Measurements from ENCODE around the gene PAK1IP1. TPM values are rescaled to one million over a fixed set of nuclear protein-coding genes. Genes with fewer than 3 reads are reported as not detected.
A peak's percentile ranks its signal among the peaks of the same experiment; 100 is the strongest.

The PAK1IP1 gene
- total RNA-seq, 2 donors from 2014 or later, result 2.1 to 8.6 TPM

- 93 to 97% methylated on average over 11 to 12 of the region's 12 CpGs for whole genome bisulfite sequencing, 2 donors
- H3K27ac ChIP-seq, result no peak overlapping the region
- intact Hi-C loops (cut with DNase I), result loop anchor here (10.0 kb wide), 1 partner anchor 47 kb away; the partner anchor contains the start of genes C6orf52 and PAK1IP1
- TF ChIP-seq POLR2A (IDR thresholded peaks at IDR 0.05), result no peak
- no peak for TF ChIP-seq CTCF (IDR thresholded peaks at IDR 0.05)
- ATAC-seq (no peak), DNase-seq (no peak)
- no peaks in the 10 kb centered on the region for H3K36me3 ChIP-seq (replicated peaks in 1 of 2; ENCODE audit: insufficient read depth in 1 of 2, low read depth in 2 of 2)
- H3K9me3 ChIP-seq, result no peaks in the 10 kb centered on the region
- H3K4me3 ChIP-seq, result no peak overlapping the region
- peaks cover 9% of the 10 kb centered on the region for H3K4me1 ChIP-seq
- no peaks in the 10 kb centered on the region for H3K27me3 ChIP-seq
Observed at GRCh38 chr6:10742251-10742650, 47.5 kb downstream of the PAK1IP1 start.

GRCh38 chr6:10743515-10743914, 48.7 kb downstream of the PAK1IP1 start:
- H3K36me3 ChIP-seq (replicated peaks in 1 of 2; ENCODE audit: insufficient read depth in 1 of 2, low read depth in 2 of 2), result no peaks in the 10 kb centered on the region
- ATAC-seq (no peak), DNase-seq (no peak)
- H3K4me3 ChIP-seq, result no peak overlapping the region
- peaks cover 12% of the 10 kb centered on the region for H3K4me1 ChIP-seq
- 79 to 80% methylated on average over 6 of the region's 6 CpGs for WGBS, 2 donors
- no peaks in the 10 kb centered on the region for H3K27me3 ChIP-seq
- TF ChIP-seq CTCF (IDR thresholded peaks at IDR 0.05), result no peak
- TF ChIP-seq POLR2A (IDR thresholded peaks at IDR 0.05), result no peak
- no peak overlapping the region for H3K27ac ChIP-seq
- intact Hi-C loops (cut with DNase I), result loop anchor here (10.0 kb wide), 1 partner anchor 49 kb away; the partner anchor contains the start of genes C6orf52 and PAK1IP1
- H3K9me3 ChIP-seq, result no peaks in the 10 kb centered on the region

- Histone ChIP-seq H3K4me3 (no peak overlapping the region), H3K9me3 (no peaks in the 10 kb centered on the region), H3K4me1 (peaks cover 28% of the 10 kb centered on the region), H3K27ac (no peak overlapping the region), H3K36me3 (replicated peaks in 1 of 2; ENCODE audit: insufficient read depth in 1 of 2, low read depth in 2 of 2) (no peaks in the 10 kb centered on the region), H3K27me3 (no peaks in the 10 kb centered on the region)
- TF ChIP-seq POLR2A (IDR thresholded peaks at IDR 0.05) (no peak), CTCF (IDR thresholded peaks at IDR 0.05) (no peak)
- ATAC-seq (no peak), DNase-seq (no peak)
- WGBS, 2 donors, result 81 to 90% methylated on average over 5 of the region's 5 CpGs
- intact Hi-C loops (cut with DNase I), result loop anchor here (10.0 kb wide), 1 partner anchor 50 kb away; the partner anchor contains the start of genes C6orf52 and PAK1IP1
Observed at GRCh38 chr6:10745116-10745515, 50.3 kb downstream of the PAK1IP1 start.

- H3K27ac ChIP-seq, result peak overlapping the region; percentile 47 to 82 (median 72)
- H3K36me3 ChIP-seq (replicated peaks in 1 of 2; ENCODE audit: insufficient read depth in 1 of 2, low read depth in 2 of 2), result no peaks in the 10 kb centered on the region
- intact Hi-C loops (cut with DNase I), result loop anchor here (10.0 kb wide), 1 partner anchor 52 kb away; the partner anchor contains the start of genes C6orf52 and PAK1IP1
- no peak for DNase-seq
- peaks cover 28% of the 10 kb centered on the region for H3K4me1 ChIP-seq
- ATAC-seq, result no peak
- no peaks in the 10 kb centered on the region for H3K27me3 ChIP-seq
- TF ChIP-seq CTCF (IDR thresholded peaks at IDR 0.05) (no peak), POLR2A (IDR thresholded peaks at IDR 0.05) (no peak)
- H3K4me3 ChIP-seq, result peak overlapping the region in 1 of 2 donors; percentile 15
- H3K9me3 ChIP-seq, result no peaks in the 10 kb centered on the region
- 49 to 58% methylated on average over 9 of the region's 9 CpGs for WGBS, 2 donors
Observed at GRCh38 chr6:10746915-10747250, 52.1 kb downstream of the PAK1IP1 start.
